ENCODE data around the gene ITGA7.

GRCh38 chr12:55658635-55659391 is 48.9 kb downstream of the ITGA7 start:
- TF ChIP-seq, protein P1, sequence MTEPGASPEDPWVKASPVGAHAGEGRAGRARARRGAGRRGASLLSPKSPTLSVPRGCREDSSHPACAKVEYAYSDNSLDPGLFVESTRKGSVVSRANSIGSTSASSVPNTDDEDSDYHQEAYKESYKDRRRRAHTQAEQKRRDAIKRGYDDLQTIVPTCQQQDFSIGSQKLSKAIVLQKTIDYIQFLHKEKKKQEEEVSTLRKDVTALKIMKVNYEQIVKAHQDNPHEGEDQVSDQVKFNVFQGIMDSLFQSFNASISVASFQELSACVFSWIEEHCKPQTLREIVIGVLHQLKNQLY (CRISPR knock-in tag; IDR thresholded peaks at IDR 0.05) = no peak
- TF ChIP-seq, protein P2, sequence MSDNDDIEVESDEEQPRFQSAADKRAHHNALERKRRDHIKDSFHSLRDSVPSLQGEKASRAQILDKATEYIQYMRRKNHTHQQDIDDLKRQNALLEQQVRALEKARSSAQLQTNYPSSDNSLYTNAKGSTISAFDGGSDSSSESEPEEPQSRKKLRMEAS (CRISPR knock-in tag; IDR thresholded peaks at IDR 0.05) = no peak
- TF ChIP-seq, protein P3, sequence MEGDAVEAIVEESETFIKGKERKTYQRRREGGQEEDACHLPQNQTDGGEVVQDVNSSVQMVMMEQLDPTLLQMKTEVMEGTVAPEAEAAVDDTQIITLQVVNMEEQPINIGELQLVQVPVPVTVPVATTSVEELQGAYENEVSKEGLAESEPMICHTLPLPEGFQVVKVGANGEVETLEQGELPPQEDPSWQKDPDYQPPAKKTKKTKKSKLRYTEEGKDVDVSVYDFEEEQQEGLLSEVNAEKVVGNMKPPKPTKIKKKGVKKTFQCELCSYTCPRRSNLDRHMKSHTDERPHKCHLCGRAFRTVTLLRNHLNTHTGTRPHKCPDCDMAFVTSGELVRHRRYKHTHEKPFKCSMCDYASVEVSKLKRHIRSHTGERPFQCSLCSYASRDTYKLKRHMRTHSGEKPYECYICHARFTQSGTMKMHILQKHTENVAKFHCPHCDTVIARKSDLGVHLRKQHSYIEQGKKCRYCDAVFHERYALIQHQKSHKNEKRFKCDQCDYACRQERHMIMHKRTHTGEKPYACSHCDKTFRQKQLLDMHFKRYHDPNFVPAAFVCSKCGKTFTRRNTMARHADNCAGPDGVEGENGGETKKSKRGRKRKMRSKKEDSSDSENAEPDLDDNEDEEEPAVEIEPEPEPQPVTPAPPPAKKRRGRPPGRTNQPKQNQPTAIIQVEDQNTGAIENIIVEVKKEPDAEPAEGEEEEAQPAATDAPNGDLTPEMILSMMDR (IDR thresholded peaks at IDR 0.05) = no peak
- TF ChIP-seq ZNF281 (CRISPR knock-in tag; IDR thresholded peaks at IDR 0.05) (no peak), TEAD4 (CRISPR knock-in tag; IDR thresholded peaks at IDR 0.05) (no peak), ZBTB43 (CRISPR knock-in tag; IDR thresholded peaks at IDR 0.05) (no peak), RELA (CRISPR knock-in tag; IDR thresholded peaks at IDR 0.05; ENCODE audit: borderline replicate concordance) (no peak), KAT7 (CRISPR knock-in tag; IDR thresholded peaks at IDR 0.05; ENCODE audit: borderline replicate concordance) (no peak), E2F4 (CRISPR knock-in tag; IDR thresholded peaks at IDR 0.05; ENCODE audit: borderline replicate concordance, low read depth) (no peak), FOXJ3 (CRISPR knock-in tag; IDR thresholded peaks at IDR 0.05; ENCODE audit: borderline replicate concordance) (no peak)
- TF ChIP-seq, protein P4, sequence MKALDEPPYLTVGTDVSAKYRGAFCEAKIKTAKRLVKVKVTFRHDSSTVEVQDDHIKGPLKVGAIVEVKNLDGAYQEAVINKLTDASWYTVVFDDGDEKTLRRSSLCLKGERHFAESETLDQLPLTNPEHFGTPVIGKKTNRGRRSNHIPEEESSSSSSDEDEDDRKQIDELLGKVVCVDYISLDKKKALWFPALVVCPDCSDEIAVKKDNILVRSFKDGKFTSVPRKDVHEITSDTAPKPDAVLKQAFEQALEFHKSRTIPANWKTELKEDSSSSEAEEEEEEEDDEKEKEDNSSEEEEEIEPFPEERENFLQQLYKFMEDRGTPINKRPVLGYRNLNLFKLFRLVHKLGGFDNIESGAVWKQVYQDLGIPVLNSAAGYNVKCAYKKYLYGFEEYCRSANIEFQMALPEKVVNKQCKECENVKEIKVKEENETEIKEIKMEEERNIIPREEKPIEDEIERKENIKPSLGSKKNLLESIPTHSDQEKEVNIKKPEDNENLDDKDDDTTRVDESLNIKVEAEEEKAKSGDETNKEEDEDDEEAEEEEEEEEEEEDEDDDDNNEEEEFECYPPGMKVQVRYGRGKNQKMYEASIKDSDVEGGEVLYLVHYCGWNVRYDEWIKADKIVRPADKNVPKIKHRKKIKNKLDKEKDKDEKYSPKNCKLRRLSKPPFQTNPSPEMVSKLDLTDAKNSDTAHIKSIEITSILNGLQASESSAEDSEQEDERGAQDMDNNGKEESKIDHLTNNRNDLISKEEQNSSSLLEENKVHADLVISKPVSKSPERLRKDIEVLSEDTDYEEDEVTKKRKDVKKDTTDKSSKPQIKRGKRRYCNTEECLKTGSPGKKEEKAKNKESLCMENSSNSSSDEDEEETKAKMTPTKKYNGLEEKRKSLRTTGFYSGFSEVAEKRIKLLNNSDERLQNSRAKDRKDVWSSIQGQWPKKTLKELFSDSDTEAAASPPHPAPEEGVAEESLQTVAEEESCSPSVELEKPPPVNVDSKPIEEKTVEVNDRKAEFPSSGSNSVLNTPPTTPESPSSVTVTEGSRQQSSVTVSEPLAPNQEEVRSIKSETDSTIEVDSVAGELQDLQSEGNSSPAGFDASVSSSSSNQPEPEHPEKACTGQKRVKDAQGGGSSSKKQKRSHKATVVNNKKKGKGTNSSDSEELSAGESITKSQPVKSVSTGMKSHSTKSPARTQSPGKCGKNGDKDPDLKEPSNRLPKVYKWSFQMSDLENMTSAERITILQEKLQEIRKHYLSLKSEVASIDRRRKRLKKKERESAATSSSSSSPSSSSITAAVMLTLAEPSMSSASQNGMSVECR (CRISPR knock-in tag; IDR thresholded peaks at IDR 0.05; ENCODE audit: borderline replicate concordance) = no peak
- TF ChIP-seq, protein P5, sequence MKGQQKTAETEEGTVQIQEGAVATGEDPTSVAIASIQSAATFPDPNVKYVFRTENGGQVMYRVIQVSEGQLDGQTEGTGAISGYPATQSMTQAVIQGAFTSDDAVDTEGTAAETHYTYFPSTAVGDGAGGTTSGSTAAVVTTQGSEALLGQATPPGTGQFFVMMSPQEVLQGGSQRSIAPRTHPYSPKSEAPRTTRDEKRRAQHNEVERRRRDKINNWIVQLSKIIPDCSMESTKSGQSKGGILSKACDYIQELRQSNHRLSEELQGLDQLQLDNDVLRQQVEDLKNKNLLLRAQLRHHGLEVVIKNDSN (CRISPR knock-in tag; IDR thresholded peaks at IDR 0.05) = no peak
